PC-9 (cell line): ENCODE measurements around the gene GMEB2.

ENCODE experiments used
- CTCF ChIP-seq: fragments of 200-600 bp; sonication (generic); conservative IDR thresholded peaks from 2 replicates; pipeline ENCODE4 v1.6.1; 2017; ENCODE audit warnings: mixed run types, antibody characterized with exemption, mild to moderate bottlenecking, moderate library complexity
- EZH2 ChIP-seq: fragments of 200-600 bp; sonication (generic); IDR thresholded peaks from 2 replicates; pipeline ENCODE4 v1.8.0; 2017; ENCODE audit warnings: antibody characterized with exemption, low read depth

GRCh38 chr20:63546256-63546955 lies 80.5 kb downstream of the GMEB2 start:
- TF ChIP-seq CTCF = no peak
- no peak for TF ChIP-seq EZH2
